ENCODE measurements around the gene EIF2S1.
"Not testable (repeated sequence)": the region's sequence is repeated elsewhere in the genome, so short reads cannot be mapped to it uniquely, and the experiment has no call there.

EIF2S1 gene

GRCh38 chr14:67411370-67411769 lies 51.2 kb downstream of the EIF2S1 start:
- no peak for DNase-seq (ENCODE audit: low read depth)

DNA sequence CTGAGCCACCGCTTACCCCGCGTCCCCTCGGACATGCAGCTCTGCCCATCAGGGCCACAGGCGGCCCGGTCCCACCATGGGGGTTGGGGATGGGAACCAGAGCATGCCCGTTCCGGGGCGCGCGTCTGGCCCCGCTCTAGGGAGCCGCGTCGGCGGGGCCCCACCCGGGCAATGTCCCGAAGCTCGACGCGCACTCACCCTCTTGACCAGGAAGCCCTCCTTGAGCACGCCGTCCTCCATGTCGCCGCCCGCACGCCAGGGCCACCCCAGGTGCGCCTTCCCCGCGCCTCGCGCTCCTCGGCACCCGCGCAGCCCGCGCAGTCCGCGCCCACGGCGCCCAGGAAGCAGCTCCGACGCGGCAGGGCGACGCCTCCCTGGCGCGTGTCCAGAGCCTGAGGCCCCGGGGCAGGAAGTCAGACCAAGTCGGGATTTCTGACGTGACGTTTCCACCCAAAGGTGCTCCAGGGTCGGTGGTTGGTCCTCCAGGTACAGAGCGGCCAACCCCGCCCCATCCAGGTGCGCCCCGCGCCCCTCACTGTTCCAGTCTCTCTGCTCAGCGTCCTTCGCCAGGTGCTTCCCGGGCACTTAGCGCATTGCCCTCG lies 51.8 kb downstream of the EIF2S1 start, which contains the start of gene PLEK2:
PLEK2 (minus strand) TSS at position 346 of the 602 bp plus-strand sequence; CDS start at position 240, 106 bp downstream.
- no peak for DNase-seq (ENCODE audit: low read depth)

DNA sequence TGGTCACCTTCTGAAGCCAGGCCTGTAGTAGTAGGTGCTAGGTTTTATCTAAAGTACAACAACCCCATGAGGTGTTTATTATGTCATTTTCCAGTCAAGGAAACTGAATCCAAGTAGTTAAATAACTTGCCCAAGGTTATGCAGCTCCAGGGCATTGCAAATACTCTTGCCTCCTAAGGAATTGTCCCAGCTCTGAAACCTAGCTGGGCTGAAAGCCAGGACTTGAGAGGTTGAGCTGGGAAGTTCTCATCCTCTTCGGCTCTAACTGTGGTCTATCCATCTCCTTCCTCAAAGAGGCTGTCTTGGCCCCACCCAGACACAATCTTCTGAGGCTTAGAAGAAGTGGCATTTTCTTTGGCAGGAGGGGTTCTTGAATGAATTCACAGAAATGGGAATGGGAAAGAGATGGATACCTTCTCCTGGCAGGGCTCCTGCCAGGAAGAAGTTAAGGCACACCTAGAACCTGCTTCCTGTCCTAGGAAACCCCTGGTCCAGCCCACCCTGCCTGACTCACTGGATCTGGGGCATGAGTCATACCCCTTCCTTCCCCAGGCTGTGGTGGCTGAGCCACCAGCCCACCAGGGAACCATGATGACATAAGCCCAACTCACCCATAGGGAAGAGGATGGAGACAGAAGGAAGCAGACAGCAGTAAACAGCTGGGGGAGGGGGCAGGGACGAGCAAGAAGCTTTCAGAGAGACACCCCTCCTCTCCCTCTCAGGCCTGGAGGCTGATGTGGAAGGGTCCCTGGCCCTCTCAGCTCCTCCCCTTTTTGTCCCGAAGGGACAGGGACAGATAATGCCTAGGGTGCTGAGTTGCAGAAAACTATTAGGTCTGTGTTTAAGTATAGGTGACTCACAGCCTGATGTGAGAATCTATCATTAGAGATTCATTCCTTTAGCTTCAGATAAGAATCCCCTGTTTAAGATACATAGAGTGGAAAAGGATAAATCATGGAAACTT lies 54.0 kb downstream of the EIF2S1 start:
- DNase-seq (ENCODE audit: low read depth), result no peak

- DNase-seq (ENCODE audit: low read depth), result not testable (repeated sequence)
These were observed 55.5 kb downstream of the EIF2S1 start for GRCh38 chr14:67415610-67416009.

- no peak for DNase-seq (ENCODE audit: low read depth)
These were observed 56.0 kb downstream of the EIF2S1 start for GRCh38 chr14:67416085-67416484.

DNA sequence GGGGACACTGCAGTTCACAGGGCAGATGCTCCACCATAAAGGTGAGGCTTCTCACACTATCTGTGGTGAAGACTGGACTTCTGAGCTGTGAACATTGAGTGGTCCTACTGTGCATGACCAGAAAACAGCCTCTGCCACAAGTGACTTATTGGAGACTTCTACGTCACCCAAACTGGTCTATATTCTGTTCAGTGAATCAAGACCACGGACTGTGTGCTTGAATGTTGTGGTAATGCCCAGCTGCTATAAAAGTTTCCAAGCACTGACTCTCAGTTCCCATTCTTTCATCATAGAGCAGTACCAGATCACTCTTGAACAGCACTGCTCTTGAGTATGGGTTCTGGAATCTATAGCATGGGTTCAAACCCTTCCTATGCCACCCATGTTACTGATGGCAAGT lies 56.7 kb downstream of the EIF2S1 start:
- DNase-seq (ENCODE audit: low read depth), result no peak

GRCh38 chr14:67417633-67418032 lies 57.5 kb downstream of the EIF2S1 start:
- DNase-seq (ENCODE audit: low read depth), result no peak

GRCh38 chr14:67418401-67419191 lies 58.5 kb downstream of the EIF2S1 start:
- no peak for DNase-seq (ENCODE audit: low read depth)

DNA sequence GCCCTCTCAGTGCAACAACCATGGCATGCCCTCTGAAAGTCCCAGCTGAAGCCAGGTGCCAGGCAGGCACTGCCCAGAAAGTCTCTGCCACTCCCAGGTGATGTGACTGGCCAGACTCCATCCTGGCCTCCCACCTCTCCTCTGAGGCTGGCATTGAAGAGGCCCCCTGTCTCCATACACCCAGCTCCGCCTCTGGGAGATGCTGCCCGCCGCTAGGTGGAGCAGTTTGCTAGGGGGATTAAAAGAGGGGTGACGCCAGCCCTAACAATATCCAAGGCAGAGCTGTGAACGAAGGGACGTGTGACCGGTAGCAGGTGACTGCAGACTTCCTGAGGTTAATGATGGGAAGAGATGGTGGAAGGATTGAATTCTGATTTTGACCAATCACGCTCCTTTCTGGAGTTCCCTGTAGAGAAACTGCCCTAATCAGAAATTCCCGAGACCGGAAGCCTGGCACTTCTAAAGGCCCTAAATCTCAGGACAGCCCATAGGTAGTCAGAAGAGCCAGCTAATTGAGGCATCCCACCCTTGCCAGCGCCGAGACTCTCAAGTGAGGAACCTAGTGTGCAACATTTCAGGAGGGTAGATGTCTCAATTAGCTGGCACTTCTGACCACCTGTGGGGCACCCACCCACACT lies 60.1 kb downstream of the EIF2S1 start:
- DNase-seq (ENCODE audit: low read depth), result peak; percentile 11

GRCh38 chr14:67421356-67422224 lies 61.5 kb downstream of the EIF2S1 start:
- no peak for DNase-seq (ENCODE audit: low read depth)

GRCh38 chr14:67423424-67423823 lies 63.3 kb downstream of the EIF2S1 start:
- DNase-seq (ENCODE audit: low read depth), result no peak

DNA sequence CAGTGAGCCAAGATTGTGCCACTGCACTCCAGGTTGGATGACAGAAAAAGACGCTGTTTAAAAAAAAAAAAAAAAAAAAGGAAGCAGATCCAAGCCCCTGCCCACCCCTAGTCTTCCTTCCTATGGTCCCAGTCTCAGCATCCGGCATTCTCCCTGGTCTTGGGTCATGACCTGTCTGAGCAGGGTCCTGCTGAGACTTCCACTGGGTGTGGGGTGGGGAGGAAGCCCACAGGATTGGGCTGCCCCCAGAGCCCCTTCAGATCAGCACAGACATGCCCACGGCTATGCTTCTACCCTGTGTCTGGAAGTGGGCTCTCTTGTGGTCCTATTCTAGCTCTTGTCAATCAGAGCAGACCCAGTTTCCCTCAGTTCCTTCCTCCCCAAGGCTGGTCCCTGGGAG lies 64.4 kb downstream of the EIF2S1 start:
- DNase-seq (ENCODE audit: low read depth), result no peak

- DNase-seq (ENCODE audit: low read depth), result no peak
These were observed 65.5 kb downstream of the EIF2S1 start for GRCh38 chr14:67425608-67426007.

- no peak for DNase-seq (ENCODE audit: low read depth)
These were observed 66.0 kb downstream of the EIF2S1 start for GRCh38 chr14:67426161-67426560.

DNA sequence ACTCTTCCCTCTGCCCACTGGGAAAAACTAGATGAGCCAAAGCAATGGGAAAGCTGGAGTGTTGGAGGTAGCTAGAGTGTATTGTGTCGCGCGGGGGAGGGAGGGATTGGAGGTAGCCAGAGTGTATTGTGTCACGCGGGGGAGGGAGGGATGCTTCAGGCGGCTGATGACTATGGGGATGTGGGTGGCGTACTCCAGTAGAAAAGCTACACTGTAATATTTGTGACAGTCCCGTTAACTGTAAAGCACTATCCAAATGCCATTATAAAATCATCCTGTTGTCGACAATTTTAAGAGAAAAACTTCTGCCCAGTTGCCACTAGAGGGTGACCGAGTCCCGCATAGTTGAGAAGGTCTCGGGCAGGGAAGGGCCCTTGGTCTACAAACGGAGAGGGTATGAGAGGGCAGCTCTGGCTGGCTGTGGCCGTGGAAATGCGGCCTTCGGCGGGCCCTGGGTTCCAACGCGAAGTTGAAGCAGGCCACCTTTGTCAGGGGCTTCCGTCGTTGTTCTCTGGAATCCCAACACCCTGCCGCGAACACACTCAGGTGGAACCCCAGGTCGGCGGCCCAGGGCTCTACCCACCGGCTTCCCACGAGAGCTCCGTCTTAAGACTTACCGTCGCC lies 67.0 kb downstream of the EIF2S1 start:
- DNase-seq (ENCODE audit: low read depth), result peak; percentile 52

DNA sequence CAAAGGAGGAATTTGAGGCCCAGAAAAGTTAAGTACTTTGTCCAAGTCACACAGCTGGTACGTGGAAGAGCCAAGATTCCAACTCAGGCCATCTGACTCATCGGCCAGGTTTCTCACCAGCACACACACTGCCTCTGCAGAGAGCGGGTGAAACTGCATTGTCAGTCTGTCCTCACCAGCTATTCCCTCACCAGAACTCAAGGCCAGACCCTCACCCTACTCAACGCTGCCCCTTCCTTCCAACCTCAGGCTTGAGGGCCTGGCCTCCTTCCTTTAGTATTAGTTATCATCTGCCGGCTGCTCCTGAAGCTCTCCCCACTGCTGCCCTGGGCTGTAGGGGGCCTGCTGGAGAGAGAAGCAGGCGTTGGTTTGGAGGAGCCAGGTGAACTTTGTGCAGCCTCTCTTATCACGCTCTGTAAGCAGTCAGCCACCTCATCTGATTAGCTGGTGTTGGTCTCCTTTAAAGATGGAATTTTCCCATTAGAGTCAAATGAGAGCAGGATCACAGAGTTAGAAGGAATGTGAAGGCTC lies 68.4 kb downstream of the EIF2S1 start:
- no peak for DNase-seq (ENCODE audit: low read depth)

GRCh38 chr14:67429510-67430205 lies 69.5 kb downstream of the EIF2S1 start:
- DNase-seq (ENCODE audit: low read depth), result no peak

- DNase-seq (ENCODE audit: low read depth), result no peak
These were observed 72.0 kb downstream of the EIF2S1 start for GRCh38 chr14:67432050-67432564.

- no peak for DNase-seq (ENCODE audit: low read depth)
These were observed 75.5 kb downstream of the EIF2S1 start for GRCh38 chr14:67435603-67436002.

Data from CMK (cell line).